ENCODE data around the gene NUFIP1. TPM values are rescaled to one million over a fixed set of nuclear protein-coding genes. Genes with fewer than 3 reads are reported as not detected.
A peak's percentile ranks its signal among the peaks of the same experiment; 100 is the strongest.

The NUFIP1 gene
- total and polyA plus RNA-seq, 8 donors: 1.3 to 4.4 (median 2.4) TPM; not detected in 2

DNA sequence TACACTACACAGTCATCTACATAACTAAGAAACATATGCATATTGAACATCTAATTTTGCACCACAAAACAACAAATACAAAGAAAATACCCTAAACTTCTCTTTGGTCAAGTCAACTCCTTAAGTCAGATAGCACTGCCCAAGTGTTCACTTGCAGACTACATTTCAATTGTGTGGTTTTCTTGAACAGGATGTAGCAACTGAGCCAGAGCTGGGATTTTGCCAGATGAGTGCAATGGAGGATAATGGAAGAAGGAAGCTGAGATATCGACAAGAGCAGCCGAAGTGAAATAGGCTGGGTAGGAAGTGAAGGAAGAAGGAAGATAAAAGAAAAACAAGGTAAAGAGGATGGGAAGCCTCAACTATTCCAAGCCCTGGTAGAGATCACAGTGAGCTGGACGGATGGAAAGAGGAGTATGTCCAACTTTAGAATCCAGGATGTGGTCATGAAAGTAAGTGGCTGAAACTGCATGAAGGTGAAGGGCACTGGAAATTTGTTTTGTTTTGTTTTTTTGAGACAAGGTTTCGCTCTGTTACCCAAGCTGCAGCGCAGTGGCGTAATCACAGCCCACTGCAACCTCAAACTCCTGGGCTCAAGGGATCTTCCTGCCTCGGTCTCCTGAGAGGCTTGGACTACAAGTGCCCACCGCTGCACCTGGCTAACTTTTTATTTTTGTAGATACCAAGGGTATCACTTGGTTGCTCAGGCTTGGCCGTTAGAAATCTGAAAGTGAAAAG is 15.0 kb downstream of the NUFIP1 start:
- peak in 1 of 3 donors; percentile 7 for TF ChIP-seq POLR2AphosphoS5 (IDR thresholded peaks at IDR 0.05)
- TF ChIP-seq, protein P1, sequence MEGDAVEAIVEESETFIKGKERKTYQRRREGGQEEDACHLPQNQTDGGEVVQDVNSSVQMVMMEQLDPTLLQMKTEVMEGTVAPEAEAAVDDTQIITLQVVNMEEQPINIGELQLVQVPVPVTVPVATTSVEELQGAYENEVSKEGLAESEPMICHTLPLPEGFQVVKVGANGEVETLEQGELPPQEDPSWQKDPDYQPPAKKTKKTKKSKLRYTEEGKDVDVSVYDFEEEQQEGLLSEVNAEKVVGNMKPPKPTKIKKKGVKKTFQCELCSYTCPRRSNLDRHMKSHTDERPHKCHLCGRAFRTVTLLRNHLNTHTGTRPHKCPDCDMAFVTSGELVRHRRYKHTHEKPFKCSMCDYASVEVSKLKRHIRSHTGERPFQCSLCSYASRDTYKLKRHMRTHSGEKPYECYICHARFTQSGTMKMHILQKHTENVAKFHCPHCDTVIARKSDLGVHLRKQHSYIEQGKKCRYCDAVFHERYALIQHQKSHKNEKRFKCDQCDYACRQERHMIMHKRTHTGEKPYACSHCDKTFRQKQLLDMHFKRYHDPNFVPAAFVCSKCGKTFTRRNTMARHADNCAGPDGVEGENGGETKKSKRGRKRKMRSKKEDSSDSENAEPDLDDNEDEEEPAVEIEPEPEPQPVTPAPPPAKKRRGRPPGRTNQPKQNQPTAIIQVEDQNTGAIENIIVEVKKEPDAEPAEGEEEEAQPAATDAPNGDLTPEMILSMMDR (IDR thresholded peaks at IDR 0.05): no peak
- TF ChIP-seq EP300 (IDR thresholded peaks at IDR 0.05): no peak
- no peak for TF ChIP-seq POLR2A (IDR thresholded peaks at IDR 0.05)
- Histone ChIP-seq H3K4me1 (peaks cover 0 to 47% (median 28%) of the 10 kb centered on the region in 4 donors), H3K27ac (peak overlapping the region in 3 of 5 donors; percentile 15 to 64 (median 30)), H3K36me3 (peaks cover 7 to 53% (median 32%) of the 10 kb centered on the region in 4 donors), H3K4me3 (no peak overlapping the region), H3K9me3 (no peaks in the 10 kb centered on the region), H3K27me3 (no peaks in the 10 kb centered on the region)
- whole genome bisulfite sequencing, 5 donors: 61 to 68% (median 63%) methylated on average over 9 of the region's 9 CpGs
- peak; percentile 22 to 66 for DNase-seq
- intact Hi-C loops (cut with DNase I; ENCODE audit: low total_unique reads): no loop called here

DNA sequence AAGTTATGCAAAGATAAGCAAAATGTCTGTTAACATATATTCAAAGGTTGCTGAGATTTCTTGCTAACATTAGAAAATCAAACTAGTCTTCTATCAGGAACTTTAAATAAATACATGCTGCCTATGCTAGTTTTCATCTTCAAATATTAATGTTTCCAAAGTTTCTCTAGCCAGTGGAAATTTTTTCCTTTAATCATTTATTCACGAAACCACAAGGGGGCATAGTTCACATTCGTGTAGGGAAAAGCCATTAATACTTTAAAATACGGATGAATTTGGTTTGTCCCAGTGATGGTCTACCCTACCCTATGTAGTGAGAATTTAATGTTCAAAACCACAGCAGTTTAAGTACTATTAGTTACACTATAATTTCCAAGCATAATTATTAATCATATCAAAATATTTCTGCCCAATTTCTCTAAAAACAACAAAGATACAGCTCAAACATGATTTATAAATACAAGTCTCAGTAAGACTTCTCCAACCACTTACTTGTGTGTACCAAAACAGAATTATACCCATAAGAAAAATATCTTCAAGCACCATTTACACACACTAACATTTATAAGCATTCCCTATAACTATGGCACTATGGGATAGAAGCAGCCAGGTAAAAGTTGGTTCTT is 16.2 kb downstream of the NUFIP1 start:
- peaks cover 0 to 51% (median 32%) of the 10 kb centered on the region in 4 donors for H3K4me1 ChIP-seq
- no peaks in the 10 kb centered on the region for H3K9me3 ChIP-seq
- TF ChIP-seq POLR2AphosphoS5 (IDR thresholded peaks at IDR 0.05) (no peak), POLR2A (IDR thresholded peaks at IDR 0.05) (no peak), EP300 (IDR thresholded peaks at IDR 0.05) (no peak)
- TF ChIP-seq, protein P1 (IDR thresholded peaks at IDR 0.05): peak in 4 of 7 experiments; percentile 23 to 59 (median 52)
- no peaks in the 10 kb centered on the region for H3K27me3 ChIP-seq
- H3K36me3 ChIP-seq: peaks cover 0 to 42% (median 21%) of the 10 kb centered on the region in 4 donors
- 4 to 13% (median 5%) methylated on average over 3 of the region's 3 CpGs for WGBS, 5 donors
- DNase-seq: peak in 1 of 2 donors; percentile 58
- no peak overlapping the region for H3K4me3 ChIP-seq
- intact Hi-C loops (cut with DNase I; ENCODE audit: low total_unique reads): no loop called here
- peak overlapping the region in 2 of 5 donors; percentile 57 to 64 for H3K27ac ChIP-seq

DNA sequence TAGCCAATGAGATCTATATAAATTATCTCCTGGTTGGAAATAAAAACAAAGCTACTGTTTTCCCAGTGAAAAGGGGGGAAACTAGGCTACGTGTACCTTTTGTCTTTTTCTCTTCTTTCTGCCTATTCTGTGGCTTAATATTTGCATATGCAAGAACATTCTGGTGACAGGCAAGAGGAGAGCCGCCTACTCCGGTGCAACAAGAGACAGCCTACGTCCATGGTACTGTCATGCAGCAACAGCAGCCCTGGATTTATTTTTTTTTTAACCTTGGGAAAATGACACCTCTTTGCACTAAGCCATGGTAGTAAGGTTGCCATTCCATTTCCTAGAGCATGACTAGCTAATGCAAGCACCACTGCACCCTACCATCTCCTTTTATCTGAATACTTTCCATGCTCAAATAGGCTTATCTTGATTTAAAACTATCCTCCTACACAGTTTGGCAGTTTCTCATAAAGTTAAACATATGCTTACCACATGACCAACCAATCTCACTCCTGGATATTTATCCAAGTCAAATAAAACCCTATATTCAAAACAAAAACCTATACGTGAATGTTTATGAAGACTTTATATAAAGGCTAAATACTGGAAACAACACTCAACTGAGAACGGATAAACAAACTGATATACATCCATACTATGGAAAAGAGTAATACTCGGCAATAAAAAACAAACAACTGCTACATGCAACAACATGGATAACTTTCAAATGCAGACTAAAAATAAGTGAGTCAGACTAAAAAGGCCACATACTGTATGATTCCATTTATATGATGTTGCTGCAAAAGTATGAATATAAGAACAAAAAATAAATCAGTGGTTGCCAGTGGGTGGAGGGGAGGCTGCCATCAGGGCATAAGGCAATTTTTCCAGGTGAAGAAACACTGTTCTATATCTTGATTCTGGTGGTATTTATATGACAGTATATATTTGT is 17.3 kb downstream of the NUFIP1 start:
- H3K4me3 ChIP-seq: no peak overlapping the region
- intact Hi-C loops (cut with DNase I; ENCODE audit: low total_unique reads): no loop called here
- DNase-seq: no peak
- peaks cover 0 to 57% (median 36%) of the 10 kb centered on the region in 4 donors for H3K4me1 ChIP-seq
- 34 to 60% (median 54%) methylated on average over 7 of the region's 7 CpGs for WGBS, 5 donors
- H3K9me3 ChIP-seq: no peaks in the 10 kb centered on the region
- TF ChIP-seq, protein P1 (IDR thresholded peaks at IDR 0.05): no peak
- TF ChIP-seq EP300 (IDR thresholded peaks at IDR 0.05): no peak
- TF ChIP-seq POLR2AphosphoS5 (IDR thresholded peaks at IDR 0.05): peak in 2 of 3 donors; percentile 48 to 71
- peak overlapping the region; percentile 15 to 83 (median 57) for H3K27ac ChIP-seq
- H3K27me3 ChIP-seq: no peaks in the 10 kb centered on the region
- H3K36me3 ChIP-seq: peaks cover 0 to 30% (median 10%) of the 10 kb centered on the region in 4 donors

All from stomach (tissue), 9 donors.